HL-60 (cell line): ENCODE measurements around the gene ADPRS.

Experiments used
- GABPA ChIP-seq: IDR thresholded peaks from 2 replicates; pipeline ENCODE4 v1.6.1; 2012; ENCODE audit warnings: low read depth
- POLR2AphosphoS5 ChIP-seq: IDR thresholded peaks from 2 replicates; pipeline ENCODE4 v1.6.1; 2012; ENCODE audit warnings: low read depth
- SPI1 ChIP-seq: IDR thresholded peaks from 2 replicates; pipeline ENCODE4 v1.6.1; 2012; ENCODE audit warnings: low read depth, mild to moderate bottlenecking, borderline replicate concordance
- TF ChIP-seq, protein P1 (sequence below): IDR thresholded peaks from 2 replicates; pipeline ENCODE4 v1.6.1; 2012; ENCODE audit warnings: low read depth; ENCODE audit not compliant: insufficient replicate concordance
- TF ChIP-seq, protein P2 (sequence below): IDR thresholded peaks from one replicate; pipeline ENCODE4 v1.5.1; 2011; ENCODE audit warnings: low read length, control low read depth, inconsistent platforms; ENCODE audit not compliant: insufficient read depth

DNA sequence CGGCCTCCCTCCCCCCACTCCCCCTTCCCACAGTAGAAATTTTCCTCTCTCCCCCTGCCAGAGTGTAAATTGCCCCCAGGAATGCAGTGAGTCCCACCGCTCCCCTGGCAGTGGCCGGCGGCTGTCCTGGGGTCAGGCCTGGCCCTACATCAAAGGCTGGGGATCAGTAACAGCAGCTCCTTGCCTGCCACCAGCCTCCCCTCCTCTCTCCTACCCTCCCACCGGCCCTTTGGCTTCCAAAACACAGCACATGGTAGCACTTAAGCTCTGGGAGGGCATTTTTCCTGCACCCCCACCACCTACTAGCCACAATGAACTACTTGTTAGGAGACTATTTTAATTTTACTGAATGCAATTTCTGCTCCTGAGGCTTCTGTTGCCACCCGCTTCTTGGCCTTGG lies 45.3 kb downstream of the ADPRS start:
- TF ChIP-seq, protein P1, sequence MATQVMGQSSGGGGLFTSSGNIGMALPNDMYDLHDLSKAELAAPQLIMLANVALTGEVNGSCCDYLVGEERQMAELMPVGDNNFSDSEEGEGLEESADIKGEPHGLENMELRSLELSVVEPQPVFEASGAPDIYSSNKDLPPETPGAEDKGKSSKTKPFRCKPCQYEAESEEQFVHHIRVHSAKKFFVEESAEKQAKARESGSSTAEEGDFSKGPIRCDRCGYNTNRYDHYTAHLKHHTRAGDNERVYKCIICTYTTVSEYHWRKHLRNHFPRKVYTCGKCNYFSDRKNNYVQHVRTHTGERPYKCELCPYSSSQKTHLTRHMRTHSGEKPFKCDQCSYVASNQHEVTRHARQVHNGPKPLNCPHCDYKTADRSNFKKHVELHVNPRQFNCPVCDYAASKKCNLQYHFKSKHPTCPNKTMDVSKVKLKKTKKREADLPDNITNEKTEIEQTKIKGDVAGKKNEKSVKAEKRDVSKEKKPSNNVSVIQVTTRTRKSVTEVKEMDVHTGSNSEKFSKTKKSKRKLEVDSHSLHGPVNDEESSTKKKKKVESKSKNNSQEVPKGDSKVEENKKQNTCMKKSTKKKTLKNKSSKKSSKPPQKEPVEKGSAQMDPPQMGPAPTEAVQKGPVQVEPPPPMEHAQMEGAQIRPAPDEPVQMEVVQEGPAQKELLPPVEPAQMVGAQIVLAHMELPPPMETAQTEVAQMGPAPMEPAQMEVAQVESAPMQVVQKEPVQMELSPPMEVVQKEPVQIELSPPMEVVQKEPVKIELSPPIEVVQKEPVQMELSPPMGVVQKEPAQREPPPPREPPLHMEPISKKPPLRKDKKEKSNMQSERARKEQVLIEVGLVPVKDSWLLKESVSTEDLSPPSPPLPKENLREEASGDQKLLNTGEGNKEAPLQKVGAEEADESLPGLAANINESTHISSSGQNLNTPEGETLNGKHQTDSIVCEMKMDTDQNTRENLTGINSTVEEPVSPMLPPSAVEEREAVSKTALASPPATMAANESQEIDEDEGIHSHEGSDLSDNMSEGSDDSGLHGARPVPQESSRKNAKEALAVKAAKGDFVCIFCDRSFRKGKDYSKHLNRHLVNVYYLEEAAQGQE, result no peak
- TF ChIP-seq, protein P2, sequence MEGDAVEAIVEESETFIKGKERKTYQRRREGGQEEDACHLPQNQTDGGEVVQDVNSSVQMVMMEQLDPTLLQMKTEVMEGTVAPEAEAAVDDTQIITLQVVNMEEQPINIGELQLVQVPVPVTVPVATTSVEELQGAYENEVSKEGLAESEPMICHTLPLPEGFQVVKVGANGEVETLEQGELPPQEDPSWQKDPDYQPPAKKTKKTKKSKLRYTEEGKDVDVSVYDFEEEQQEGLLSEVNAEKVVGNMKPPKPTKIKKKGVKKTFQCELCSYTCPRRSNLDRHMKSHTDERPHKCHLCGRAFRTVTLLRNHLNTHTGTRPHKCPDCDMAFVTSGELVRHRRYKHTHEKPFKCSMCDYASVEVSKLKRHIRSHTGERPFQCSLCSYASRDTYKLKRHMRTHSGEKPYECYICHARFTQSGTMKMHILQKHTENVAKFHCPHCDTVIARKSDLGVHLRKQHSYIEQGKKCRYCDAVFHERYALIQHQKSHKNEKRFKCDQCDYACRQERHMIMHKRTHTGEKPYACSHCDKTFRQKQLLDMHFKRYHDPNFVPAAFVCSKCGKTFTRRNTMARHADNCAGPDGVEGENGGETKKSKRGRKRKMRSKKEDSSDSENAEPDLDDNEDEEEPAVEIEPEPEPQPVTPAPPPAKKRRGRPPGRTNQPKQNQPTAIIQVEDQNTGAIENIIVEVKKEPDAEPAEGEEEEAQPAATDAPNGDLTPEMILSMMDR, result no peak
- TF ChIP-seq POLR2AphosphoS5 (no peak), SPI1 (no peak), GABPA (no peak)
